ENCODE measurements around the gene HSPB9.
A peak's percentile ranks its signal among the peaks of the same experiment; 100 is the strongest.

DNA sequence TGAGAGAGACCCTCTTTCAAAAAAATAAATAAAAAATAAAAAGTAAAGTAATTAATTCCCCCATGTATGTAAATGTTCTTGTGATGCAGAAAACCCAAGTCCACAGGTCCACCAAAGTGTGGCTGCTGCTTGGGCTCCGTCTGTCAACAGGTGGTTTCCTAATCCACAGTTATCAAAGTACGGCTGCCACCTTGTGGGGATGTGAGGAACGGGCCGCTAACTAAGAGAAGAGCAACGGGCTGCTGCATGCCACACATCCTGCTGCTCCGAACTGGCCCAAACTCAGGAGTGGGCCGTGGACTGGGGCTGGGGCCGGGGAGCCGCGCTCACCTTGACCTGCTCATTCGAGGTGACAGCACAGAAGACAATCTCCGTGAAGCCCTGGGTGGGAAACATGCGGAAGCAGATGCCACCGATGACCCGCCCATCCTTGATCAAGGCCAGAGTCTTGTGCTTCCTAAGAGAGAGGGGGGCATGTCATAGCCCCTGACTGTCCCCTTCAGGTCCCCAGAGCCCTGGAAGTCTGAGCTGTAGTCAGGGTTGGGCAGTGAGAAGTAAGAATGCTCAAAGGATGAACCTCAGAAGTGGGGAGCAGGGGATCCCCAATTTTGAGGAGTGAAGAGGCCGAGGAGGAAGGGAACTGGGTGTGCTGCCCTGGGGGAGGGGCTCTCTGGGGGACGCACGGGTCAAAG lies 5.8 kb upstream of the HSPB9 start:
- TF ChIP-seq, protein P1, sequence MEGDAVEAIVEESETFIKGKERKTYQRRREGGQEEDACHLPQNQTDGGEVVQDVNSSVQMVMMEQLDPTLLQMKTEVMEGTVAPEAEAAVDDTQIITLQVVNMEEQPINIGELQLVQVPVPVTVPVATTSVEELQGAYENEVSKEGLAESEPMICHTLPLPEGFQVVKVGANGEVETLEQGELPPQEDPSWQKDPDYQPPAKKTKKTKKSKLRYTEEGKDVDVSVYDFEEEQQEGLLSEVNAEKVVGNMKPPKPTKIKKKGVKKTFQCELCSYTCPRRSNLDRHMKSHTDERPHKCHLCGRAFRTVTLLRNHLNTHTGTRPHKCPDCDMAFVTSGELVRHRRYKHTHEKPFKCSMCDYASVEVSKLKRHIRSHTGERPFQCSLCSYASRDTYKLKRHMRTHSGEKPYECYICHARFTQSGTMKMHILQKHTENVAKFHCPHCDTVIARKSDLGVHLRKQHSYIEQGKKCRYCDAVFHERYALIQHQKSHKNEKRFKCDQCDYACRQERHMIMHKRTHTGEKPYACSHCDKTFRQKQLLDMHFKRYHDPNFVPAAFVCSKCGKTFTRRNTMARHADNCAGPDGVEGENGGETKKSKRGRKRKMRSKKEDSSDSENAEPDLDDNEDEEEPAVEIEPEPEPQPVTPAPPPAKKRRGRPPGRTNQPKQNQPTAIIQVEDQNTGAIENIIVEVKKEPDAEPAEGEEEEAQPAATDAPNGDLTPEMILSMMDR (IDR thresholded peaks at IDR 0.05): peak; percentile 59 to 89 (median 78)
- no peak for TF ChIP-seq POLR2A (IDR thresholded peaks at IDR 0.05)
